Umbilical cord (tissue), 2 donors: ENCODE results near the gene AFAP1L1. TPM values are rescaled to one million over a fixed set of nuclear protein-coding genes. Genes with fewer than 3 reads are reported as not detected.

ENCODE experiments used
- DNase-seq: peaks from one replicate; pipeline ENCODE4 v3.0.0-alpha.2; 2015; ENCODE audit warnings: low spot score
- total RNA-seq: library from RNA; depleted of rRNA; stranded (reverse); fragments of >200 nt; gene quantifications from one replicate; pipeline ENCODE4 v1.2.3, GENCODE V29; 2014; ENCODE audit warnings: low replicate concordance; ENCODE audit not compliant: insufficient read depth

The AFAP1L1 gene
- 0.72 TPM for total RNA-seq

DNA sequence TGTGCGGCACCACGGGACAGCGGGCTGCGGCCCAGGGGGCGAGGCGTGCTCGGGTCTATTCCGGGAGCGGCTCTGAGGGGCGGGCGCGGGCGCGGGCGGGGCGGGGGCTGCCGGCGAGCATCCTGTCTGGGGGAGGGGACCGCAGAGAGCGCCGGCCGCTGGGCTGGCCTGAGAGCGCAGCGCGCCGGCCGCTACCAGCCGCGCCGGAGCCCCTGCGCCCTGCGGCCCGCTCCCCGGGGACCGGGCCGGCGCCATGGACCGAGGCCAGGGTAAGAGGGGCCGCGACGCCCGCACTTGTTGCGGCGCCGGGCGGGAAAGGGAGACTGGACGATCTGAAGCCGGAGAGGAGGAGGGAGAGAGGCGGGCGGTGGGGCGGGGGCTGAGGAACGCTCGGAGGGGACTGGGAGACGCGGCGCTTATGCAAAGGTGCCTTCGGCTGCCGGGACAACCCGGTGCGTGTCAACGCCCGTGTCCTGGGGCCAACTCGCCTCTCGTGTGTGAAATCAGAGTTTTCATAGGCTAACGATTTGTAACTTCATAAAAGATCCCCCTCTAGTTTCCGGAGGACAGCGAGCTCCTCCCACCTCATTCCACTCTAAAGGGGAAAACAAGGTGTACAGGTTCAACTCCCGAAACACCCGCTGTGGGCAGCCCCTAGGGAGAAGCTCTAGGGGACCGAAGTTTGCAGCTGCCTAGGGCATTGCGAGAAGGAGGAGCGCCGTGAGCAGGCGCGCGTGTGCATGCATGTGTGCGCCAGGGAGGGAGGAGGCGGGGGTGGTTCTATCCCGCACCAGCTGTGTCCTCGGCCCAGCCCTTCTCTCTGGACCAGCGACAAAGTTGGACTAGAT is at the start of gene AFAP1L1:
AFAP1L1 (plus strand) TSS at position 144 of the 848 bp plus-strand sequence; CDS start at position 254, 110 bp downstream.
- DNase-seq = peak; percentile 40

DNA sequence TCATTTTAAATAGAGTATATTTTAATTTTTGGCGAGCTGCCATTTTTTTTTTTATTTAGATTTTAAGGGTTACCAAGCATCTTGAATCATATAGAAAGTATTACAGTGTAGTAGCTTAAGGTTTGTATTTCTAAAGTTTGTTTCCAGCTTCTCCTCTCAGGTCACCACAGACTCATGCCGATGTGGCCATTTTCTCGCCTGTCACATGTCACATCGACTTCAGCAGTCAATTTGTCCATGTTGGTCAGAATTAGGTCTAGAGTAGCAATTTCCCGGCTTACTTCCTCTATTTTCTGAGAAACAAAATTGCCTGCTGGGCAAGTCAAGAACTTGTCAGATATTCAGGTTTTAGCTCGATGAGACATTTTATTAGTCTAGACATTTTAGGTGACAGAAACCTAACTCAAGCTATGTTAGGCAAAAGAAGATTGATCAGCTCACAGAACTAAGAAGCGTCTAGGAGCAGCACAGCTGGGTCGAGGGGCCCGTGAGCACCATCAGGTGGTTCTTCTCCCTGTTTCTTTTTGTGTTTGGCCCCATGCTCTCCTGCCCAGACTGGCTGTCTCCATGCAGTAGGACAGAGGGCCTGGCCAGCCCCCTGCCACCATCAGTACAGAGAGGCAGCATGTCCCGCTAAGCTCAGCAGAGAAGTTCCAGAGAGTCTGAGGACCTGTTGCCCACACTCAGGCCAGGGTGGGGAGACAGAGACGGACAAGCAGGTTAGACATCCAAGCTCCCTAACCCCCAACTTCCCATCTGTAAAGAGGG is 48.4 kb upstream of the AFAP1L1 start:
- peak; percentile 19 for DNase-seq

DNA sequence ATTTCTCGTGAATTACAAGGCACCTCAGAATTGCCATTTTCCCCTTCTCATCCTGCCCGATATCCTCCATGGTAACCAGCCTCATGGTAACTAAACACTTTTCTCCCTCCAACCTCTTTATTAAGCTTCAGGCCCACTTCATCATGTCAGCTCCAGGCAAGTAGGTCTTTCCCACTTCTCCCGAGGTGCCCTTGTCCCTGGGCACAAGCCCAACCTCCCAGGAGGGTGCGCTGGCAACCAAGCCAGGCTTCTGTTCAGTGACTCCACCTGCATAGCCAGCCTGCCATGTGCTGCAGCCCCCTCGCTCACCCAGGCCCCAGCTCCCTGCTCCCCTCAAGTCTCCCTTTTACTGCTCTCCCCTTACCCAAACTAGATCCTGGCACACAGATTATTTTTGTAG is 47.4 kb upstream of the AFAP1L1 start:
- no peak for DNase-seq

DNA sequence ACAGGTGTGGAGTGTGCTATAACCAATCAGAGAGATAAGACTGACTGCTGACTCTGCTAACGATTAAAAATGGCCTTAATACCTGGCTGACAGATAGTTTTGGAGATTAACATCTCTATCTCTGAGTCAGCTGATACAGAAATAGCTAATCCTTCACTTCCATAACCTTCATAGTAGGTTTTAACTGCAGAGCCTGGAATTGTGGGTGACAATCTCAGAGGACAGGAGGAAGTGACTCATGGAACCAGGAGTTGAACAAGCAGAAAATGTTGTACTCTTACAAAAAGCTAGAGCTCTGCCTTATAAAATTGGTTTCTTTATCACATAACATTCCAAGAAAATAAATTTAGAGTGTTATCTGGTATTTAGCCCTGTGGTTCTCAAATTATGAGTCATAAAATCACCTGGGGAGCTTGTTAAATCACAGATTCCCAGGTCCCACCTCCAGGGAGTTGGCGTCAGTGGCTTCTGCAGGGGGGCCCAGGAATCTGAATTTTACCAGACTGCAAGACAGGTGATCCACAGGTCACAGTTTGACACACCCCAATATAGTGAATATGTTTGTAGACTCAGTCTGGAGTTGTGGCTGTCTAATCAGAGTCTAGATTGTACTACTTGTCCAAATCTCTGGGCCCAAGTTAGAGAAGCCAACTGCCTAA is 44.4 kb upstream of the AFAP1L1 start:
- DNase-seq = no peak

DNA sequence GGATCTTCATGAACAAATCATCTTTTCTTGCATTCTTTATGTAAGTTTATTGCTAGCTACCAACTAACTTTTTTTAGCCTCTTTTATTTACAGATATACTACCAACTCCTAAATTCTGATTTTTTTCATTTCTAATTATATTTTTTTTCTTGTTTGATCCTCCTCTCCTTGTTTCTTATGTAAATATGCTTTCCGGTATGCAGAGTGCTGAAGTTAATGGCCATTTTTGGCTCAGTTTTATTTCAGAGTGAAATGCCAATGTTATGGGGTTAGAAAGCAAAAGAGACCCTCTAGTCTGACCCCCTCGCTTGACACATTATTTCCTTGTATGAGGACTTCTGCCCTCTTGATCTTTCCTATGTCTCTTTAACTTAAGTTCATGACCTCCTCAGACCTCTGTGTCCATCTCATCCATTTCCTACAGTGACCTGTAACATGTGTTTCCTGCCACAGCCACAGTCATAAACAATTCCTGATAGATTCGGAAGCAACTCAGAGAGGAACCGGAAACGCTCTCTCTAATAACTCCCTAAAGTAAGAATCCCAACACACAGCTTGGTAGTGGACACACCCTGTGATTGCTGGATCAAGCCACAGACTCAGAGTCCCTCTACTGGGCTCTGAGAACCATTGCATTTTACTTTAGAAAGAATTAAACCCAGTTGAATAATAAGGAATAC is 42.9 kb upstream of the AFAP1L1 start:
- peak; percentile 68 for DNase-seq

DNA sequence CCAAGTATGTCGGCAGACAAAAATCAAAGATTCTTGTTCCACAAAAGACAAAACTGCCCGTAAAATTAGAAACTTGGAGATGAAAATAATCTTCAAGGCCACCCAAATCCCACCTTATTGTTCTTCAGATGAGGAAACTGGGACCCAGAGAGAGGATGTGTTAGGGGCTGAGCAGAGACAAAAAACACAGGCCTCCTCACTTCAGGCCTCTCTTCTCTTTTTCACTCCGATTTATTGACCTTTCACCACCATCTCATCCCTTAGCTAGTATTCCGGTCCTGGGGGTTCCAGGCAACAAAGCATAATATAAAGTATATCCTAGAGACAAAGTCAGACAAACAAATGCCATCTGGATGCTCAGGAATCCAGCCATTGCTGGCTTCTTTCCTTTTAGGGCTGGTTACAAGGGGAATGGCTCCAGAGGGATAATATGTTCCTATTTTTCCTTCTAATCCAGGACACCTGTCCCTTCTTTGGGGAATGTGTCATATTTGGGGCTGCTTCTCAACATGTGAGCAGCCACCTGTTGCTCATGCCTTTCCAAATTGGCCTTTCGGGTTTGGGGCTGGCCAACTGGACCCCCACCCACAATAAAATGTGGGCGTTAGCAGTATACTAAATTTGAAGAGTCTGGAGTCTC is 42.2 kb upstream of the AFAP1L1 start:
- DNase-seq = no peak

- no peak for DNase-seq
Observed at GRCh38 chr5:149235841-149236240, 35.8 kb upstream of the AFAP1L1 start.

- no peak for DNase-seq
Observed at GRCh38 chr5:149237662-149238061, 34.0 kb upstream of the AFAP1L1 start.

DNA sequence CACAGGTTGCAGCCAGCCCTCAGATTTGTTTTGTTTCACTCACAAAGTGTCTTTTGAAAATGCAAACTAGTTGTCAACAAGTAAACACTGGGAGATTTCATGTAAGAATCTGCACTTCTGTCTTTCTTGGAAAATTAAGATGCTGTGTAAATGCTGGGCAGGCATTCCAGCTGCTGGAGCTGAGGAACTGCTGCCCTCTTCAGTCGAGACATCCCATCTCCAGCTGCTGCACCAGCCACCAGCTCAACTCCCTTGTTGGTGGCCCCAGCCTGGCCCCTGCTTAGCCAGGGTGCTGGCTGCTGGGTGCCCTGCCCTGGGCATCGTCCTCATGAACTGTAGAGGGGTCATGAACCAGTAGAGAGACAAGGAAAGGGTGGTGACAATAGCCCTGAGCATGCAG is 33.1 kb upstream of the AFAP1L1 start:
- no peak for DNase-seq

GRCh38 chr5:149239917-149240316 is 31.7 kb upstream of the AFAP1L1 start:
- no peak for DNase-seq

GRCh38 chr5:149240354-149240998 is 31.2 kb upstream of the AFAP1L1 start:
- DNase-seq = no peak

- DNase-seq = no peak
Observed at GRCh38 chr5:149242339-149242738, 29.3 kb upstream of the AFAP1L1 start.

DNA sequence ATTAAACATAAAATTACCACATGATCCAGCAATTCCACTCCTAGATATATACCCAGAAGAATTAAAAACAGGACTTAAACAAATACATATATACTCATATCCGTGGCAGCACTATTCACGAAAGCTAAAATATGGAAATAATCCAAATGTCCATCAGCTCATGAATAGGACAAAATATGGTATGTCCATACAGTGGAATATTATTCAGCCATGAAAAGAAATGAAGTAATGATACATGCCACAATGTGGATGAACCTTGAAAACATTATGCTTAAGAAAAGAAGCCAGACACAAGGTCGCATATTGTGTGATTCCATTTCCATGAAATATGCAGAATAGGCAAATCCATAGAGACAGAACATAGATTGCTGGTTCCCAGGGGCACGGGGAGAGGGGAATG is 24.8 kb upstream of the AFAP1L1 start:
- DNase-seq = no peak

- no peak for DNase-seq
Observed at GRCh38 chr5:149247726-149248125, 23.9 kb upstream of the AFAP1L1 start.

GRCh38 chr5:149251546-149251945 is 20.1 kb upstream of the AFAP1L1 start:
- no peak for DNase-seq

GRCh38 chr5:149254506-149254905 is 17.2 kb upstream of the AFAP1L1 start:
- DNase-seq = peak; percentile 54

- DNase-seq = no peak
Observed at GRCh38 chr5:149256451-149256850, 15.2 kb upstream of the AFAP1L1 start.

DNA sequence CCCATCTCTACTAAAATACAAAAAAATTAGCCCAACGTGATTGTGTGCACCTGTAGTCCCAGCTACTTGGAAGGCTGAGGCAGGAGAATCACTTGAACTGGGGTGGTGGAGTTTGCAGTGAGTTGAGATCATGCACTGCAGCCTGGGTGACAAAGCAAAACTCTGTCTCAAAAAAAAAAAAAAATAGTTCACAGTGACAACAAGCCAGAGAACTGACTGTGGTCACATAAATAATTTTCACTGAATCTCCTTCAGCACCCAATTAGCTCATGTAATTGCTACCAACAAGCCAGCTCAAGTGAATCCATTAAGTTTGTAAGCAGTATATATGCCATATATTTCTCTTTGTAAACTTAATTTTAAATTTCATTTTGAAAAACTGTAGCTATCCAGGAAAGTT is 14.5 kb upstream of the AFAP1L1 start:
- DNase-seq = no peak

- DNase-seq = no peak
Observed at GRCh38 chr5:149257889-149258705, 13.6 kb upstream of the AFAP1L1 start.

GRCh38 chr5:149260761-149261160 is 10.9 kb upstream of the AFAP1L1 start:
- no peak for DNase-seq
